Mesenchymal stem cell (in vitro differentiated cells and primary cell): ENCODE data around the gene CD200R1L.

Source experiments
- DNase-seq: peaks from one replicate; pipeline ENCODE4 v3.0.0-alpha.2; 2013
- H2AFZ ChIP-seq: one replicate; pipeline ENCODE4 v1.6.1; 2013; ENCODE audit warnings: low read depth, mild to moderate bottlenecking, control low read depth, inconsistent platforms, low read length, moderate library complexity
- H2AK5ac ChIP-seq: 2 replicates; pipeline ENCODE4 v1.6.1; 2013; ENCODE audit warnings: low read length, moderate library complexity, mild to moderate bottlenecking, inconsistent platforms; ENCODE audit not compliant: severe bottlenecking
- H2BK120ac ChIP-seq: one replicate; pipeline ENCODE4 v1.6.1; 2013; ENCODE audit warnings: low read depth, mild to moderate bottlenecking, inconsistent platforms, low read length, moderate library complexity
- H2BK12ac ChIP-seq, 2 experiments: one replicate each; pipeline ENCODE4 v1.6.1; 2013; ENCODE audit warnings: inconsistent platforms in 2 of 2, low read length in 2 of 2, mild to moderate bottlenecking in 2 of 2, moderate library complexity in 2 of 2, control low read depth in 1 of 2
- H2BK15ac ChIP-seq: one replicate; pipeline ENCODE4 v1.6.1; 2013; ENCODE audit warnings: mild to moderate bottlenecking, low read depth, inconsistent platforms; ENCODE audit not compliant: poor library complexity, severe bottlenecking
- H2BK5ac ChIP-seq: 2 replicates; pipeline ENCODE4 v1.6.1; 2013; ENCODE audit warnings: low read depth, mild to moderate bottlenecking, low read length, control low read depth, inconsistent platforms; ENCODE audit not compliant: poor library complexity, severe bottlenecking
- H3K14ac ChIP-seq, 2 experiments: one replicate each; pipeline ENCODE4 v1.6.1; 2013; ENCODE audit warnings: inconsistent platforms in 2 of 2, low read length in 2 of 2, control low read depth in 1 of 2, mild to moderate bottlenecking in 1 of 2, moderate library complexity in 1 of 2
- H3K18ac ChIP-seq, 2 experiments: one replicate each; pipeline ENCODE4 v1.6.1; 2013; ENCODE audit warnings: inconsistent platforms in 2 of 2, low read length in 2 of 2, control low read depth in 1 of 2, low read depth in 1 of 2, mild to moderate bottlenecking in 1 of 2
- H3K23ac ChIP-seq, 2 experiments: one replicate each; pipeline ENCODE4 v1.6.1; 2013; ENCODE audit warnings: inconsistent platforms in 2 of 2, low read length in 2 of 2, mild to moderate bottlenecking in 2 of 2, moderate library complexity in 2 of 2, control low read depth in 1 of 2
- H3K27ac ChIP-seq: 2 replicates; pipeline ENCODE4 v1.5.1; 2013; ENCODE audit warnings: mild to moderate bottlenecking, moderate library complexity, low read length, control low read depth, inconsistent platforms; ENCODE audit not compliant: poor library complexity, severe bottlenecking
- H3K27me3 ChIP-seq, 2 experiments: 2 replicates each; pipeline versions ENCODE4 v1.6.1 to v1.7.0; 2013; ENCODE audit warnings: low read length in 2 of 2, mild to moderate bottlenecking in 2 of 2, moderate library complexity in 2 of 2, control low read depth in 1 of 2, inconsistent platforms in 1 of 2; ENCODE audit not compliant: control insufficient read depth in 1 of 2, insufficient read depth in 1 of 2
- H3K36me3 ChIP-seq, 2 experiments: 2 replicates each; pipeline versions ENCODE4 v1.6.1 to v1.7.0; 2013; ENCODE audit warnings: low read length in 2 of 2, control low read depth in 1 of 2, inconsistent platforms in 1 of 2, low read depth in 1 of 2, mild to moderate bottlenecking in 1 of 2; ENCODE audit not compliant: insufficient read depth in 2 of 2, control insufficient read depth in 1 of 2
- H3K4ac ChIP-seq, 2 experiments: one replicate each; pipeline ENCODE4 v1.6.1; 2013; ENCODE audit warnings: inconsistent platforms in 2 of 2, low read length in 2 of 2, mild to moderate bottlenecking in 2 of 2, moderate library complexity in 2 of 2, control low read depth in 1 of 2, low read depth in 1 of 2
- H3K4me1 ChIP-seq: 2 replicates; pipeline ENCODE4 v1.6.1; 2013; ENCODE audit warnings: low read depth, low read length, control low read depth; ENCODE audit not compliant: control insufficient read depth, insufficient read depth
- H3K4me2 ChIP-seq: 2 replicates; pipeline ENCODE4 v1.6.1; 2013; ENCODE audit warnings: low read length, mild to moderate bottlenecking, inconsistent platforms; ENCODE audit not compliant: poor library complexity, severe bottlenecking
- H3K4me3 ChIP-seq, 2 experiments: 2 replicates each; pipeline versions ENCODE4 v1.5.1 to v1.7.0; 2013; ENCODE audit warnings: low read length in 2 of 2, mild to moderate bottlenecking in 2 of 2, control low read depth in 1 of 2, low read depth in 1 of 2; ENCODE audit not compliant: insufficient read depth in 1 of 2
- H3K79me1 ChIP-seq: replicated peaks from 2 replicates; pipeline ENCODE4 v1.6.1; 2013; ENCODE audit warnings: mild to moderate bottlenecking, control low read depth, low read length, inconsistent platforms; ENCODE audit not compliant: poor library complexity, severe bottlenecking
- H3K9ac ChIP-seq: 2 replicates; pipeline ENCODE4 v1.7.0; 2013; ENCODE audit warnings: mild to moderate bottlenecking, low read length, moderate library complexity
- H3K9me3 ChIP-seq: 2 replicates; pipeline ENCODE4 v1.7.0; 2013; ENCODE audit warnings: mild to moderate bottlenecking, low read length; ENCODE audit not compliant: control insufficient read depth
- H4K8ac ChIP-seq: one replicate; pipeline ENCODE4 v1.6.1; 2013; ENCODE audit warnings: inconsistent platforms, mild to moderate bottlenecking, low read length, moderate library complexity
- H4K91ac ChIP-seq: one replicate; pipeline ENCODE4 v1.6.1; 2013; ENCODE audit warnings: mild to moderate bottlenecking, low read length, inconsistent platforms
- WGBS: methylation state at CpG from one replicate; pipeline ENCODE4 v1.1.7; 2013; ENCODE audit warnings: mixed read lengths; 5-methylcytosine and 5-hydroxymethylcytosine counted together

CD200R1L gene

GRCh38 chr3:112884678-112885290, 38.1 kb upstream of the CD200R1L start:
- H3K36me3 ChIP-seq, result no peaks in the 10 kb centered on the region
- no peak overlapping the region for H3K27ac ChIP-seq
- no peak overlapping the region for H4K8ac ChIP-seq
- no peak overlapping the region for H2AK5ac ChIP-seq
- WGBS, result 78% methylated on average over 4 of the region's 4 CpGs
- H3K4me3 ChIP-seq, result no peak overlapping the region
- no peak overlapping the region for H2BK120ac ChIP-seq
- H3K4me1 ChIP-seq, result peaks cover 4% of the 10 kb centered on the region
- H3K9me3 ChIP-seq, result no peaks in the 10 kb centered on the region
- H3K27me3 ChIP-seq, result no peaks in the 10 kb centered on the region
- no peak overlapping the region for H4K91ac ChIP-seq
- no peak overlapping the region for H3K4ac ChIP-seq
- no peaks in the 10 kb centered on the region for H3K79me1 ChIP-seq
- peak overlapping the region in 1 of 2 experiments; percentile 69 for H3K14ac ChIP-seq
- no peak overlapping the region for H2BK12ac ChIP-seq
- no peak overlapping the region for H3K9ac ChIP-seq
- H3K4me2 ChIP-seq, result no peak overlapping the region
- H2BK5ac ChIP-seq, result no peak overlapping the region
- DNase-seq, result no peak
- H3K23ac ChIP-seq, result no peak overlapping the region
- H2BK15ac ChIP-seq, result no peak overlapping the region
- H2AFZ ChIP-seq, result no peak overlapping the region
- no peak overlapping the region for H3K18ac ChIP-seq

GRCh38 chr3:112881891-112882290, 35.2 kb upstream of the CD200R1L start:
- no peaks in the 10 kb centered on the region for H3K79me1 ChIP-seq
- H2BK5ac ChIP-seq, result no peak overlapping the region
- H3K18ac ChIP-seq, result no peak overlapping the region
- no peaks in the 10 kb centered on the region for H3K9me3 ChIP-seq
- H3K4me2 ChIP-seq, result no peak overlapping the region
- H3K27ac ChIP-seq, result no peak overlapping the region
- WGBS, result 96% methylated on average over 3 of the region's 4 CpGs
- H3K14ac ChIP-seq, result no peak overlapping the region
- H3K4ac ChIP-seq, result no peak overlapping the region
- no peaks in the 10 kb centered on the region for H3K4me1 ChIP-seq
- H3K9ac ChIP-seq, result no peak overlapping the region
- H3K27me3 ChIP-seq, result no peaks in the 10 kb centered on the region
- no peaks in the 10 kb centered on the region for H3K36me3 ChIP-seq
- no peak for DNase-seq
- no peak overlapping the region for H2BK12ac ChIP-seq
- H4K91ac ChIP-seq, result no peak overlapping the region
- no peak overlapping the region for H2AK5ac ChIP-seq
- H4K8ac ChIP-seq, result no peak overlapping the region
- H2BK120ac ChIP-seq, result no peak overlapping the region
- H3K4me3 ChIP-seq, result no peak overlapping the region
- no peak overlapping the region for H2BK15ac ChIP-seq
- H3K23ac ChIP-seq, result no peak overlapping the region
- H2AFZ ChIP-seq, result no peak overlapping the region

DNA sequence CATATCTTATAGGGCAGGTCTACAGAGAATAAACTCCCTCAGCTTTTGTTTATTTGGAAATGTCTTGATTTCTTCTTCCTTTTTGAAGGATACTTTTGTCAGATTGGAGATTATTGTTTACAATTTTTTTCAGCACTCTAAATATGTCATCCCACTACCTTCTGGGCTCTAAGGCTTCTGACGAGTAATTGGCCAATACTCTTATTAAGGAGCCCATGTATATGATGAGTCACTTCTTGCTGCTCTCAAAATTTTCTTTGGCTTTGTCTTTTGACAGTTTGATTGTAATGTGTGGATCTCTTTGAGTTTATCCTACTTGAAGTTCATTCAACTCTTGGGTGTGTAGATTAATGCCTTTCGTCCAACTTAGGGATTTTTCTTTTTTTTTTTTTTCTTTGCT, 28.9 kb upstream of the CD200R1L start:
- Histone ChIP-seq H3K27ac (no peak overlapping the region), H3K4me2 (no peak overlapping the region), H3K27me3 (no peaks in the 10 kb centered on the region), H2AK5ac (no peak overlapping the region), H2BK5ac (no peak overlapping the region), H3K79me1 (no peaks in the 10 kb centered on the region), H3K4me3 (no peak overlapping the region), H3K4me1 (peaks cover 1% of the 10 kb centered on the region), H4K8ac (no peak overlapping the region), H3K36me3 (no peaks in the 10 kb centered on the region), H3K14ac (no peak overlapping the region), H2BK120ac (no peak overlapping the region), H3K18ac (no peak overlapping the region), H2BK15ac (no peak overlapping the region), H3K23ac (no peak overlapping the region), H4K91ac (no peak overlapping the region), H2AFZ (no peak overlapping the region), H3K9ac (no peak overlapping the region), H2BK12ac (no peak overlapping the region), H3K9me3 (peaks cover 3% of the 10 kb centered on the region), H3K4ac (no peak overlapping the region)
- WGBS, result 88% methylated on average over 1 of the region's 2 CpGs
- no peak for DNase-seq

DNA sequence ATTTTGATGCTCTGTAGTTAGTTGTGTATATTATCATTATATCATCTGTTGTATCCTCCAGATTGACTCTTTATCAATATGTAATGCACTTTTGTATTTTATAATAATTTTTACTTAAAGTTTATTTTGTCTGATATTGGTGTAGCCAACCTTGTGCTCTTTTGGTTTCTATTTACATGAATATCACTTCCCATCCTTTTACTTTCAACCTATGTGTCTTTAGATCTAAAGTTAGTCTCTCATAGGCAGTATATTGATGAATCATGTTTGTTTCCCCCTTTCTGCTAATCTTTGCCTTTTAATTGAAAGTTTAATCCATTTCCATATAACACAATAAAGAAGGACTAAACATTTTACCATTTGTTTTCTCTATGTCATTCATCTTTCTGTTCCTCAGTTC, 28.1 kb upstream of the CD200R1L start:
- Histone ChIP-seq H3K27ac (no peak overlapping the region), H3K23ac (no peak overlapping the region), H3K4me2 (no peak overlapping the region), H2BK15ac (no peak overlapping the region), H2BK12ac (no peak overlapping the region), H3K79me1 (no peaks in the 10 kb centered on the region), H2AFZ (no peak overlapping the region), H2AK5ac (no peak overlapping the region), H3K18ac (no peak overlapping the region), H3K27me3 (no peaks in the 10 kb centered on the region), H4K91ac (no peak overlapping the region), H3K9me3 (peaks cover 7% of the 10 kb centered on the region), H3K36me3 (no peaks in the 10 kb centered on the region), H4K8ac (no peak overlapping the region), H3K4me3 (no peak overlapping the region), H3K4me1 (peaks cover 1% of the 10 kb centered on the region), H2BK120ac (no peak overlapping the region), H2BK5ac (no peak overlapping the region), H3K4ac (no peak overlapping the region), H3K14ac (no peak overlapping the region), H3K9ac (no peak overlapping the region)
- no peak for DNase-seq
